CD4-positive, alpha-beta T cell treated with Interleukin-17A for 1 hour (primary cell): ENCODE results near the gene KRTAP5-9.
"Not testable (repeated sequence)": the region's sequence is repeated elsewhere in the genome, so short reads cannot be mapped to it uniquely, and the experiment has no call there.

ENCODE experiments used
- DNase-seq: peaks from one replicate; pipeline ENCODE4 v3.0.0-alpha.2; 2020

KRTAP5-9 gene, protein sequence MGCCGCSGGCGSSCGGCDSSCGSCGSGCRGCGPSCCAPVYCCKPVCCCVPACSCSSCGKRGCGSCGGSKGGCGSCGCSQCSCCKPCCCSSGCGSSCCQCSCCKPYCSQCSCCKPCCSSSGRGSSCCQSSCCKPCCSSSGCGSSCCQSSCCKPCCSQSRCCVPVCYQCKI

DNA sequence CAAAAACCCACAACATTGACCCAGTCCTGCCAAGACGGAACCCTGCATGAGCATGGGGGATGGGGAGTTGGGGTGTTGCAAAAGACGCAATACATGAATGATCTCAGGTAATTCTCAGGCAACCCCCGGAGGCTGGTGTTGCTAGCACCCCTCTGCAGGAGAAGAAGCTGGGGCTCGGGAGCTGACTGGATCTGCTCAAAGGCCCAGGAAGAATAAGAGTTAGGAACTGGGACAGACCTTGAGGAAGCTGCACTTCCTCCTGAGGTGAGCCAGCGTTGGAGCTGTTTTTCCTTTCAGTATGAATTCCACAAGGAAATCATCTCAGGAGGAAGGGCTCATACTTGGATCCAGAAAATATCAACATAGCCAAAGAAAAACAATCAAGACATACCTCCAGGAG, at the start of gene KRTAP5-9:
Gene KRTAP5-9, plus strand, starts transcription at position 301 of the 400 bp plus-strand sequence. CDS start 238 bp downstream, outside the sequence.
- DNase-seq = no peak

DNA sequence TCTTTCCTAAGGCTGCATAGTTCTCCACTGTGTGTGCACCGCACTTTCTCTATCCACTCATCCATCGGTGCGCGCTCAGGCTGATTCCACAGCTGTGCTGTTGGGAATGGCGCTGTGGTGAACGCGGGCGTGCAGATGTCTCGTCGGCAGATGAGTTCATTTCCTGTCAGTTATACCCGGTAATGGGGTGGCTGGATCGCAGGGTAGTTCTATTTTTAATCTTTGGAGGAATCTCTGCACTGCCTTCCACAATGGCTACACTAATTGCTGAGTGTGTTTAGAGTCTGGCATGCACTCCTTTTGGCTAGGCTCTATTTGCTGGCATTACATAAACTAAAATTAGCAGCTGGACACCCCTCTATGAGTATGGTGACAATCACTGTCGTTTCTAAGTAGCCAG, 49.1 kb upstream of the KRTAP5-9 start:
- no peak for DNase-seq

DNA sequence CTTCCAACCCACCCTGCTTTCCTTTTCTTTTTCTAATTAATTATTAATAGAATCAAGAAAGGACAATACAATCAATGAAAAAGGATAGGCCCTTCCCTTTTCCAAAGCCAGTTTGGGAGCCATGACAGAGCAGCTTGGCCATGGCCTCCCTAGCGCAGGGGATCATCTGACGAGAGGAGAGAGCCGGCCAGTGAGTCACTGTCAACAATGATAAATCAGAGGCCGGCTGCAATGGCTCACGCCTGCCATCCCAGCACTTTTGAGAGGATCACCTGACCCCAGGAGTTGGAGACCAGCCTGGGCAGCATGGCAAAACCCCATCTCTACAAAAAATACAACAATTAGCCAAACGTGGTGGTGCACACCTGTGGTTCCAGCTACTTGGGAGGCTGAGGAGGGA, 48.7 kb upstream of the KRTAP5-9 start:
- DNase-seq = no peak

DNA sequence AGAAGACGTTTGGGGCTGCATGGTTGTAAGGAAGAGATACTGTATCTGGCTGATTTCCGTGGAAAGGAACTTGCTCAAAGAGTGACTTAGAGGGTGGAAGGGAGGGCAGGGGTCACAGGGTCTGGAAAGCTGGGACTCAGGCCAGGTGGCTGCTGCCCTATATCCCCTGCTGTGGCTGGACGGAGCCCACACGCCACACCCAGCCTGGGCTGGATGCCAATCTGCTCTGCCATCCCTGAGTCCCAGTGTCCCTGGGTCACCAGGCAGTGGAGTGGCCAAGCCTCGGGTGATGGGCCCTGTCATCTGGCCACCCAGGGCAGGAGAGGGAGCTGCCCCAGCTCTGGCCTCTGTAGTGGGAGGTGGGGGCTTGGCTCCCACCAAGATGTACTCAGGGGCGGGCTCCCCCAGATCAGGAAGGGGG, 47.6 kb upstream of the KRTAP5-9 start:
- DNase-seq = no peak

DNA sequence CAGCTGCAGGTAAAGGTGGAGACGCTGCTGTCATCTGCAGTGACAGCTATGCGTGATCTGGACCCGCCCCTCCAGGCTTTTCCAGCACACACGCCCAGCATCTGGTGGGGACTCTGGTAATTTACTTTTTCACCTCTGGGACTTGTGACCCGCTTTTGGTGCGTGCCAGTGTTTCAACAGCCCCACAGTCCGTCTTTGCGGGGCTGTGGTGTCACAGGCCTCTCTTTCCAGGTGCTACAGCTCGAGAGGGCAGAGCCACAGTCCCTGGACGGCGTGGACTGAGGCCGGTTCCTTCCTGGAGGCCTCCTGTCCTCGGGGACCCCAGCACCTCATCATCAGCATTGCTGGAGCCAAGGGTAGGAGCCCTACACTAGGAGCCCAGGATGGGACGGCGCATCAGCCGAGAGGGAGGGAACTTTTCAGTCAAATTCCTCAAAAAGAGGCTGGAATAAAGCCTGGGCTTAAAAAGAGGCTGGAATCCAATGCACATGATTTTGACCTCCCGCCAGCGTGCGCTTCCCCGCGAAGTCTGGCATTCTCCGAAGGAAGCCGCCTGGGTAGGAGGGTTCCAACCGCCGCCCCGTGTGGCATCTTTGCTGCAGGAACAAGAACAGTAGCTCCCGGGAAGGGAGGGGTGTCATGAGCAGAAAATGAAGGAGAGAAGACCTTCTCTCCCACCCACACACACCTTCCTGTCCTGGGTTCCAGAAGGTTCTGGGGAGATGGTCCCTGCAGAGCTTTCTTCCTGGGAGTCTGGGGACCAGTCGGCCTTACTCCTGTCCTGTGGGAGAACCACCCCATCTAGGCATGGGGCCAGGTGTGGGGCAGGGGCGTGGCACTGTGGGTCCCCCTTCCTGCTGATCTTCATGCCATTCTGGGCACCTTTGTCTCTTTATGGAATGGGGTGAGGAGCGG, 46.9 kb upstream of the KRTAP5-9 start:
- no peak for DNase-seq

DNA sequence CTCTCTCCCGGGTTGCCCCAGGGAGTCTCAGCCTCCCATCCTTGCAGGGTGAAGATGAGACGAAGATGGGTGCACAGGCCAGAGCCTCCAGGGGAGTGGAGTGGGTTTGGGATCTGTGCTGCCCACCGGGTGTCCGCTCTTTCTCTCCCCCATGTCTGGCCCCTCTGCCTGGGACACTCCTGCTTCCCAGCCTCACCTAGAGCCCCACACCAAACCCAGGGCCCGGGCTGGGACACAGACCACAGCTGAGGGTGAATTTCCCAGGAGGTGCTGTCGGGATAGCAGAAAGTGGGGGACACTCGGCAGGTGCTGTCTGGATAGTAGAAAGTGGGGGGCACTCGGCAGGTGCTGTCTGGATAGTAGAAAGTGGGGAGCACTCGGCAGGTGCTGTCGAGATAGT, 46.2 kb upstream of the KRTAP5-9 start:
- no peak for DNase-seq

DNA sequence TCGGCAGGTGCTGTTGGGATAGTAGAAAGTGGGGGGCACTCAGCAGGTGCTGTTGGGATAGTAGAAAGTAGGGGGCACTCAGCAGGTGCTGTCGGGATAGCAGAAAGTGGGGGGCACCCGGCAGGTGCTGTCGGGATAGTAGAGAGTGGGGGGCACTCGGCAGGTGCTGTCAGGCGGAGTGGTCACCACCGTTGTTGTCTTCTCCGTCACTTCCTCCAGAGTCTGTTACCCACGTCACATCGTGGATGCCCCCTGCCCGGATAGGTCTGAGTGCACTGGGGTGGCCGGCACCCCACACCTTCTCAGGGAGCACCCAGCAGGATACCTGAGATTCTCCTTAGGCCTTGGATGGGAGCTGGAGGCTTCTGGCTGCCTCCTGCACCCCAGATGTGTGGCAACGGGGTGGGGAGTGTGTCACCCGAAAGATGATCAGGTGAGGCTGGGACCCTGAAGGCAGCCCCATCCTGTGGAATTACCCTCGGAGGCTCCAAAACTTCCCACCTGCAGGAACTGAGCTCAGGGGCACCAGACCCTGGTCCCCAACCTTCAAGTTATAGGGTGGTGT, 45.3 kb upstream of the KRTAP5-9 start:
- DNase-seq = no peak

DNA sequence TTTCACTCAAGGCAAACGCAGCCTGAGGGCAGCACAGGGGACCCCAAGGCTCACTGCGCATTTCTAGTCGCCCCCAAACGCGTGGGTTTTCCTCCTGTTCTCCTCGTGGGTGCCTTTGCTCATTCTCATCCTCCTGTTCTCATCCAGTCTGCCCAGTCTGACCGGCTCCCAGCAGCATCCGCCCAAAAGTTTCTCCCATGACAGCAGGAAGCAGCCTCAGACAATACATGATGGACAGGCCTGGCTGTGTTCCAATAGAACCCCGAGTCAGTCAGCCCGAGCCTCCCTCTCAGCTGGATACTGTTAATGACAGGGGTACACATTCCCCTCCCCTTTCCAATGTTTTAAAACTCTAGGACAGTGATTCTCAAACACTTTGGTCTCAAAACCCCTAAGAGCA, 43.7 kb upstream of the KRTAP5-9 start:
- DNase-seq = no peak

DNA sequence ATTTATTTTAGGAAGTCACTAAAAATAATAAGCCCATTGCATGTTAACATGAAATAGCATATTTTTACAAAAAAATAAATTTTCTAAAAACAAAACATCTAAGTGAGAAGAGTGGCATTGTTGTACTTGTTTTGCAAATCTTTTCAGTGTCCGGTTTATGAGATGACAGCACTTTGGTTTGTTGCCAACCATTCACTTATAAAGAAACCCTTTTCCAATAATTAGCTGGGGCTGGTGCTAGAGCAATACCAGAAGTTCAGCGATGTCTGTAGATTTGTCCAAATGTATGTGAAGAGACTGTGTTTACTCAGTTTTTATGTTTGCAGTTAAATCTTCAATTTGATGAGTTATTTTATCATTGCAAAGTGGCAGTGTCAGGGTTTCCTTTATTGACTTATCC, 43.2 kb upstream of the KRTAP5-9 start:
- DNase-seq = no peak

DNA sequence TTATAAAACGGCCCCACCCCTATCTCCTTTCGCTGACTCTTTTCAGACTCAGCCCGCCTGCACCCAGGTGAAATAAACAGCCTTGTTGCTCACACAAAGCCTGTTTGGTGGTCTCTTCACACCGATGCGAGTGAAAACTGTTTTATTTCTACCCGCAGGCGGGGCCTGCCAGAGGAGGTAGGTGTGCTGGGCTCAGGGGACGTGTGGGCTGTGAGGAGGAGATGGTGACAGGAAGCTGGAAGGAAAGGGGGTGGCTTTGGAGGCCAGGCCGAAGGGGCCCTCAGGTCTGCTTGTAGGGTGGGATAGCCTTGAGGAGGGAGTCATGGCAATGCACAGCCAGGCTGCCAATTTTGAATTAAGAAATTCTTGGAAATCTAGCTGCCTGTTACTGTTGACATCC, 42.4 kb upstream of the KRTAP5-9 start:
- no peak for DNase-seq

DNA sequence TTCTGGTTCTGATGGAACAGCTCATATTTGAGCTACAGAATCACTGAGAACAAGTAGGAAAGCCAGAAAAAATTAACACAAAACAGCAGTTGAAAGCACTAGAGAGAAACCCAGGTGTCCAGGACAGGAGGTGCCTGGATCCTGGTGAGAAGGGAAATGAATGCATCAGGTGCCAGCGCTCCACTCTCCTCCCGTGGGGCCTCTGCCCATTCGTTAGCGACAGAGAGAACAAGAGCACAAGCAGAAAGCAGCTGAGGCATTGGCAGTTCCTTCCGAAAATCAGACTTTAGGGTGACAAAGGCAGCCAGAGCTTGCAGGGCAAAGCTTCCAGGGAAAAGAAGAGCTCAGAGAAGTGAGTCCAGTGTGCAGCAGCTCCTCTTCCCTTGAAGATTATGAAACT, 41.1 kb upstream of the KRTAP5-9 start:
- DNase-seq = no peak

DNA sequence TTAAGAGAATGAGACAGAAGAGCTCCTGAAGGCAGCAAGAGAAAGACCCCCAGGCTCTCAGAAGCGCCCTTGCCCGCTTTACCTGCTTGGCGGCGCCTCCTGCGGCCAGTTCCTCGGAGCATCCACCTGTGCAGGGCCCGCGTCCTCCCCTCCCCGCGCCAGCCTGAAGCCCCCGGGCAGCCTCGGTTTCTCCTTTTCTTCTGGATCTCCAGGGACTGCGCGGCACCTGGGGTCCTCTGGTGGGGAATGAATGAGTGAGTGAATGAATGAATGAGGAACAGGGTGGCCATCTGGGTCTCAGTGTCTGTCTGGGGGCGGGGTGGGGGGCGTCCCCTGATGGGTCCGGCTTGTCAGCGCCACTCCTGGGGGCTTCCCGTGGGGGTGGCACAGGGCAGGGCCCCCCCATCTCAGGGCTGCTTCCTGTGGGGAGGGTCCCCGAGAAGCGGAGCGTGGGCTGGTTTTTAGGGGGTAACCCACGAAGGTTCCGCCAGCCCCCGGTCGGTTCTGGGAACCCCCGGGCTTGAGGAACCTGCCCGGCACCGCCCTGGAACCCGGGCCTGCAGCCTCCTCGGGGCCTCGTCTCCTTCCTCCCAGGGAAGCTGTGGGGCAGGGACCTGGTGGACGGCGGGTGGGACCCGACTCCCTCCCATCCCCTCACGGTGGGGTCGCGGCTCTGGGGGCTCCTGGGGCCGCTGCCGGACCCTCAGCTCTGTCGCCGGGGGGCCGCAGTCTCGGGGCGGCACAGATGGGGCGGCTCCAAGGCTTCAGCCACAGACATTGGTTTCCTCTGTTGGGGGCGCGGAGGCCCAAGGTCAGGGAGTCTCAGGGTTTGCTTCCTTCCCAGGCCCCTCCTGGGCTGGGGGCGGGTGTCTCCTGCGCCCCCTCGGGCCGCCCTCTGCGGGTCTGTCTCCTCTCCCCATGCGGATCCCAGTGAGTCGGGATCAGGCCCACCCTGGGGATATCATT, 29.4 kb upstream of the KRTAP5-9 start:
- DNase-seq = no peak

DNA sequence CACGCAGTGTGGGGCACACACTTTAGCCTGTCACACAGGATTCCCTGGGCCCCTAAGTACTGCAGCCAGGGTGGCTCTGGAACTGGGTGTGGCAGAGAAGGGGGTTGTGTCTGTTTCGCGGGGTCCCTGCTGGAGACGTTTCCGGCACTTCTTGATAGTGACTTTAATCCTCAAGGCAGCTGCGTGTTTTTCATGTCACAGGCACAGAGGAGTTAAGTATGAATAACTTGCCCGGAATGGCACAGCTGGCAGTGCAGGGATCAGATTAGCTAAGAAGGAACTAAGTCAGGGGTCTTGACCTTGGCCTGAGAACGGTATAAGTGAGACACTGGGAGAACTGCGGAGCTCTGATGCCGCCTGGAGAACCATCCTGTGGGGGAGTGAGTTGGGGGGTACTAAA, 28.7 kb upstream of the KRTAP5-9 start:
- DNase-seq = no peak

DNA sequence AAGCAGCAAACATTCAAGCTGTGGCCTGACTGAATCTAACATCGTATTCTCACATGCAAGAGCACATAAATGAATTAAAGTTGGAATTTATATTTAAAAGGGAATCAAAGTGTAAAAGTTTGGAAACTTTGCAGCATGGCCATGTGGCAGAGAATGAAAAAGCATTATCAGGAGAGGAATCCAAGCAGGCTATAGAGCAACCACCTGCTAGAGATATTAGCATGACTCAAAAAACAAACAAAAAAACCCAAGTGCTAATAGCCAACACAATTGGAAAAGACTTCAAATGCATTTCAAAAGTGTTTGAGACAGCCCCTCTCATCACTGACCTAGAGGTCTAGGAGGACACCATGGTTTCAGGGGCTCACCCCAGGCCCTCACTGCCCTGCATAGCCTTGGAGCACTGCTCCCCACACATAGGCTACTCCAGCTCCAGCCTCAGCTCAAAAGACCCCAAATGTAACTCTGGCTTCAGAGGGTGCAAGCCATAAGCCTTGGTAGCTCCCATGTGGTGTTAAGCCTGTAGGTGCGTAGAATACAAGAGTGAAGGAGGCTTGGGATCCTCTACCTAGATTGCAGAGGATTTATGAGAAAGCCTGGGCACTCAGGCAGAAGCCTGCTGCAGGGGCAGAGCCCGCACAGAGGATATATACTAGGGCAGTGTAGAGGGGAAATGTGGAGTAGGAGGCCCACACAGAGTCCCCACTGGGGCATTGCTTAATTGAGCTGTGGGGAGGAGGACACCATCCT, 22.9 kb upstream of the KRTAP5-9 start:
- DNase-seq = no peak

DNA sequence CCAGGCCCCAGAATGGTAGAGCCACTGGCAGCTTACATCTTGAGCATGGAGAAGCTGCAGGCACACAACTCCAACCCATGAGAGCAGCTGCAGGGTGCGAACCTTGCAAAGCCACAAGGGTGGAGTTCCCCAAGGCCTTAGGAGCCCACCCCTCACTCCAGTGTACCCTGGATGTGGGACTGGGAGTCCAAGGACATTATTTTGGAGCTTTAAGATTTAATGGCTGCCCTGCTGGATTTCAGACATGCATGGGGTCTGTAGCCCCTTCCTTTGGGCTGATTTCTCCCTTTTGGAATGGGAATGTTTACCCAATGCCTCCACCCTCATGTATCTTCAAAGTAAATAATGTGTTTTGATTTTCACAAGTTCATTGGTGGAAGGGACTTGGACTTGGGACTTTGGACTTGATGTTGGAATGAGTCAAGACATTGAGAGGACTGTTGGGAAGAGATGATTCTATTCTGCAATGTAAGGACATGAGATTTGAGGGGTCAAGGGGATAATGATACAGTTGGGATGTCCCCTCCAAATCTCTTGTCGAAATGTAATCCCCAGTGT, 22.2 kb upstream of the KRTAP5-9 start:
- DNase-seq = no peak

DNA sequence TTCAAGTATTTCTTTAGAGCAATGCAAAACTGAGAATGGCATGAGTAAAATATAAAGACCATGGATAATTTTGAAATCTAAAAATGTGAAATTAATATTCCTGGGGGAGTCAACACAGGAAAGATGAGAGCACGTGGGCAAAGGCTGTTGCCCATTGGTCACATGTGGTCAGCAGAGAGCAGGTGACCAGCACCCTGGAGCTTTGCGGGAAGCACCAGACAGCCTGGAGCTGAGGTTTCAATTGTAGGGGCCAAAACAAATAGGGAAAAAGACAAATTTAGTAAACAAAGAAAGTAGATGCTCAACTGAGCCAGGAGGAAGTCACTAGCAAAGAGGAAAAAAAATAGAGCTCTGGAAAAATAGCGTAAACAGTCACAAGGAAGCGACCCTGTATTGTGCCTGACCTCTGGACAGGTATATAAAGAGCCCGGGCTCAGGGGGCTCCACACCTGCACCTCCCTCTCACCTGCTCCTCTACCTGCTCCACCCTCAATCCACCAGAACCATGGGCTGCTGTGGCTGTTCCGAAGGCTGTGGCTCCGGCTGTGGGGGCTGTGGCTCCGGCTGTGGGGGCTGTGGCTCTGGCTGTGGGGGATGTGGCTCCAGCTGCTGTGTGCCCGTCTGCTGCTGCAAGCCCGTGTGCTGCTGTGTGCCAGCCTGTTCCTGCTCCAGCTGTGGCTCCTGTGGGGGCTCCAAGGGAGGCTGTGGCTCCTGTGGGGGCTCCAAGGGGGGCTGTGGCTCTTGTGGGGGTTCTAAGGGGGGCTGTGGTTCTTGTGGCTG, 21.2 kb upstream of the KRTAP5-9 start, which contains the start of gene KRTAP5-7:
Gene KRTAP5-7, plus strand, starts transcription at position 472 of the 780 bp plus-strand sequence. Its CDS starts 34 bp downstream, at position 506.
- DNase-seq = not testable (repeated sequence)

DNA sequence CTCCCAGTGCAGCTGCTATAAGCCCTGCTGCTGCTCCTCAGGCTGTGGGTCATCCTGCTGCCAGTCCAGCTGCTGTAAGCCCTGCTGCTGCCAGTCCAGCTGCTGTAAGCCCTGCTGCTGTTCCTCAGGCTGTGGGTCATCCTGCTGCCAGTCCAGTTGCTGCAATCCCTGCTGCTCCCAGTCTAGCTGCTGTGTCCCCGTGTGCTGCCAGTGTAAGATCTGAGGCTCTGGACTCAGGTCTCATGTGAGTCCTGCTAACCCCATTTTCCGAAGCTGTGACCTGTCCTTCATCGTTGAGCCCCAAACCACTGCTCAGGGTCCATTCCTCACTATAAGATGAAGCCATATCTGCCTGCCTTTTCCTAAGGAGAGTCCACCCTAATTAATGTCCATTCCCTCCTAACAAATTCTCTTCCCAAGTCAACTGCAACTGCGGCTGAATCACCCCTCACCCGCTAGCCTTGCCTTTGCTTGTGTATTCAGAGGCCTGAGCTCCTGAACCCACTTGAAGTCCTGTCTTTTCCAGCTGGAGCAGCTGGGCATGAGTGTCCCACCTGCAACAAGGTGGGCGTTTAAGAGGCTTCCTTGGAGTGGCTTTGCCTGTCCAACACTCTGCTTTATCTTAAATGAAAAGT, 20.5 kb upstream of the KRTAP5-9 start:
- no peak for DNase-seq

DNA sequence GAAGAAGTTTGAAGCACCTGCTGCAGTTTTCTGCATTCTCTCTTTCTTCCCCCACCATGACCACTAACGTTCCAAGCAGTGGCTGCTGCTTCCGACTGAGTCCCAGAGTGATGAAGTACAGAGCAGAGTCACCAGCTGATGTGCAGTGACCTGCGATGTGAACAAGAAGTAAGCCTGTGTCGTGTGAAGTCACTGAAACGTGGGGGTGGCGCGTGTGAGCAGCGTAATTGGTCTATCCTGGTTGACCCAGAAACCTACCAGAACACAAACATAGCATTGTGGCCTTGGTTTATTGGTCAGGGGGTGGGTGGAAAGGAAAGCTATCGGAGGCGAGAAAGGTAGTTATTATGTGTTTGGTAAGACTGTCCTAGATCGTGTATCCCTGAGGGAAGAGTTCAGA, 17.6 kb upstream of the KRTAP5-9 start:
- DNase-seq = no peak

DNA sequence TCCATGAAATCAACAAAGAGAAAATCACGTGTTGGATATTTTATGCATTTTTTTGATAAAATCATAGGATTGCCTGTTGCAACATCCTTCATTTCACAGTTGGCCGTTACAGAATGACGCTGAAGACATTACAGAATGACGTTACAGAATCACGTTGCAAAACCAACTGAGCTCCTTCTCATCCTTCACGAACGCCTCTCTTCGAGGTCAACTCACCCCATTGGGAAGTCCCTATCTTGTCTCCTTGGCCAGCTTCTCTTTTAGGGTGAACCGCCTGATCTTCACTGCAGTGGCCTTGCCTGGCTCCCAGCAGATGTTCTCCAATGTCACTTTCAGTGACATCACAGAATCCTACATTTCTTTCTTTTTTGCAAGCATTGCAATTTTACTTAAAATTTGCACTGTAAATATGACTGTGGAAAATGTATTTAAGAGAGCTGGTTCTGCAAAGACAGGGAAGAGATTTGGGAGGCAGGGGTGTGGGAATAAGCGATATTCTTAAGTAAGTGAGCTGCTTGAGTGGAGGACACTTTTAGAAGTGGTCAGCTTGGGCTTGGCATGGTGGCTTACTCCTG, 16.1 kb upstream of the KRTAP5-9 start:
- DNase-seq = no peak
